Astrocyte of the cerebellum (primary cell): ENCODE data around the gene PILRA.
"Not testable (repeated sequence)": the region's sequence is repeated elsewhere in the genome, so short reads cannot be mapped to it uniquely, and the experiment has no call there.

Experiments
- DNase-seq: peaks from one replicate; pipeline ENCODE4 v3.0.0-alpha.2; 2011; ENCODE audit warnings: low read depth
- H3K4me3 ChIP-seq: 2 replicates; pipeline ENCODE4 v1.5.1; 2011; ENCODE audit warnings: mild to moderate bottlenecking, low read depth, low read length, moderate library complexity
- CTCF ChIP-seq: IDR thresholded peaks from 2 replicates; pipeline ENCODE4 v1.5.1; 2012; ENCODE audit warnings: low read length, low read depth, moderate library complexity, mild to moderate bottlenecking; ENCODE audit errors: missing control alignments
- in situ Hi-C: cut with HindIII; loops from 2 replicates; pipeline ENCODE4 v1.10.0; 2017; ENCODE audit warnings: low sequenced_read_pairs

PILRA gene

GRCh38 chr7:100441641-100442535 lies 68.6 kb downstream of the PILRA start:
- TF ChIP-seq CTCF: no peak
- no peak for DNase-seq
- in situ Hi-C loops: no loop called here
- no peak overlapping the region for H3K4me3 ChIP-seq

GRCh38 chr7:100443096-100443840 lies 70.0 kb downstream of the PILRA start:
- H3K4me3 ChIP-seq: no peak overlapping the region
- DNase-seq: no peak
- in situ Hi-C loops: no loop called here

GRCh38 chr7:100444311-100445278 lies 71.3 kb downstream of the PILRA start:
- in situ Hi-C loops: no loop called here
- no peak for DNase-seq
- H3K4me3 ChIP-seq: no peak overlapping the region
- no peak for TF ChIP-seq CTCF

More at GRCh38 chr7:100443096-100443840, 70.0 kb downstream of the PILRA start:
- TF ChIP-seq CTCF: no peak

GRCh38 chr7:100446040-100446439 lies 72.8 kb downstream of the PILRA start:
- DNase-seq: no peak
- no peak for TF ChIP-seq CTCF
- in situ Hi-C loops: no loop called here
- no peak overlapping the region for H3K4me3 ChIP-seq

- H3K4me3 ChIP-seq, in situ Hi-C loops, DNase-seq: not testable (repeated sequence)
Observed at GRCh38 chr7:100447363-100447762, 74.1 kb downstream of the PILRA start.

- H3K4me3 ChIP-seq: no peak overlapping the region
- in situ Hi-C loops: no loop called here
- DNase-seq: no peak
- TF ChIP-seq CTCF: no peak
Observed at GRCh38 chr7:100449190-100449795, 76.0 kb downstream of the PILRA start.
